Neuronal stem cell (in vitro differentiated cells): ENCODE measurements around the gene BAX.

Source experiments
- DNase-seq: peaks from one replicate; pipeline ENCODE4 v3.0.0-alpha.2; 2013; ENCODE audit warnings: low spot score
- H2AFZ ChIP-seq: one replicate; pipeline ENCODE4 v1.6.1; 2013; ENCODE audit warnings: mild to moderate bottlenecking, low read length, inconsistent platforms
- H2AK5ac ChIP-seq: 2 replicates; pipeline ENCODE4 v1.6.1; 2013; ENCODE audit warnings: low read depth, mild to moderate bottlenecking, inconsistent platforms, low read length, moderate library complexity, mixed read lengths
- H2BK120ac ChIP-seq: 2 replicates; pipeline ENCODE4 v1.6.1; 2013; ENCODE audit warnings: low read depth, mild to moderate bottlenecking, inconsistent platforms, low read length, moderate library complexity, mixed read lengths
- H2BK12ac ChIP-seq: one replicate; pipeline ENCODE4 v1.6.1; 2013; ENCODE audit warnings: low read length, inconsistent platforms
- H2BK15ac ChIP-seq: 2 replicates; pipeline ENCODE4 v1.6.1; 2013; ENCODE audit warnings: mild to moderate bottlenecking, low read length, inconsistent platforms, mixed read lengths
- H2BK5ac ChIP-seq: one replicate; pipeline ENCODE4 v1.6.1; 2013; ENCODE audit warnings: inconsistent platforms, mild to moderate bottlenecking, low read length, moderate library complexity
- H3K14ac ChIP-seq: one replicate; pipeline ENCODE4 v1.6.1; 2013; ENCODE audit warnings: low read length, inconsistent platforms
- H3K18ac ChIP-seq: 2 replicates; pipeline ENCODE4 v1.6.1; 2013; ENCODE audit warnings: low read length, inconsistent platforms
- H3K23ac ChIP-seq: 2 replicates; pipeline ENCODE4 v1.6.1; 2013; ENCODE audit warnings: low read depth, mild to moderate bottlenecking, mixed read lengths, low read length, inconsistent platforms; ENCODE audit not compliant: poor library complexity
- H3K27ac ChIP-seq: replicated peaks from 3 replicates; pipeline ENCODE4 v1.5.1; 2013; ENCODE audit warnings: low read length, inconsistent platforms
- H3K27me3 ChIP-seq, 3 experiments: 2 replicates each; pipeline ENCODE4 v1.6.1; 2013; ENCODE audit warnings: low read length in 3 of 3, mild to moderate bottlenecking in 2 of 3, inconsistent platforms in 1 of 3, low read depth in 1 of 3, mixed read lengths in 1 of 3, moderate library complexity in 1 of 3; ENCODE audit not compliant: control insufficient read depth in 3 of 3, insufficient read depth in 3 of 3
- H3K36me3 ChIP-seq, 2 donors: replicated peaks in 1 of 2; 2 replicates each; pipeline ENCODE4 v1.6.1; 2013; ENCODE audit warnings: low read length in 2 of 2; ENCODE audit not compliant: control insufficient read depth in 2 of 2, insufficient read depth in 2 of 2
- H3K4ac ChIP-seq: 2 replicates; pipeline ENCODE4 v1.6.1; 2013; ENCODE audit warnings: inconsistent platforms, mild to moderate bottlenecking, low read length, moderate library complexity
- H3K4me1 ChIP-seq, 2 donors: 1 replicate in 1 of 2; 2 replicates in 1 of 2; pipeline ENCODE4 v1.6.1; 2013; ENCODE audit warnings: low read length in 2 of 2, low read depth in 1 of 2; ENCODE audit not compliant: control insufficient read depth in 2 of 2, insufficient read depth in 1 of 2
- H3K4me2 ChIP-seq: one replicate; pipeline ENCODE4 v1.6.1; 2013; ENCODE audit warnings: mild to moderate bottlenecking, low read length, inconsistent platforms; ENCODE audit not compliant: insufficient read depth, poor library complexity, severe bottlenecking
- H3K4me3 ChIP-seq, 2 donors: 2 replicates each; pipeline ENCODE4 v1.5.1; 2013; ENCODE audit warnings: low read length in 2 of 2, mild to moderate bottlenecking in 2 of 2, inconsistent platforms in 1 of 2, moderate library complexity in 1 of 2
- H3K79me1 ChIP-seq: one replicate; pipeline ENCODE4 v1.6.1; 2013; ENCODE audit warnings: low read depth, mild to moderate bottlenecking, inconsistent platforms, low read length, moderate library complexity
- H3K9ac ChIP-seq: one replicate; pipeline ENCODE4 v1.6.1; 2013; ENCODE audit warnings: mild to moderate bottlenecking, low read depth, low read length, inconsistent platforms; ENCODE audit not compliant: poor library complexity
- H3K9me3 ChIP-seq, 2 donors: replicated peaks in 1 of 2; 2 replicates each; pipeline versions ENCODE3 to v1.6.1; 2013; ENCODE audit warnings: low read length in 2 of 2, mild to moderate bottlenecking in 2 of 2, inconsistent platforms in 1 of 2, low read depth in 1 of 2, mixed read lengths in 1 of 2, moderate library complexity in 1 of 2; ENCODE audit not compliant: control insufficient read depth in 2 of 2, insufficient read depth in 1 of 2
- H4K8ac ChIP-seq: one replicate; pipeline ENCODE4 v1.6.1; 2013; ENCODE audit warnings: low read depth, mild to moderate bottlenecking, inconsistent platforms, low read length, moderate library complexity
- H4K91ac ChIP-seq: one replicate; pipeline ENCODE4 v1.6.1; 2013; ENCODE audit warnings: low read length, low read depth, mild to moderate bottlenecking, inconsistent platforms; ENCODE audit not compliant: poor library complexity
- WGBS, 2 donors: extraction: QIAGEN DNeasy Blood & Tissue Kit; methylation state at CpG; one replicate each; pipeline ENCODE4 v1.1.7; 2013; ENCODE audit warnings: missing lambda C conversion rate in 2 of 2, mixed read lengths in 1 of 2; ENCODE audit not compliant: insufficient read length in 2 of 2, insufficient replicate concordance in 1 of 2; ENCODE audit errors: extremely low coverage in 2 of 2; 5-methylcytosine and 5-hydroxymethylcytosine counted together

The BAX gene

GRCh38 chr19:48938256-48938655, 16.4 kb upstream of the BAX start:
- H2BK15ac ChIP-seq: no peak overlapping the region
- no peak overlapping the region for H4K91ac ChIP-seq
- no peak overlapping the region for H3K4me2 ChIP-seq
- H2BK120ac ChIP-seq: no peak overlapping the region
- no peaks in the 10 kb centered on the region for H3K36me3 ChIP-seq
- no peak overlapping the region for H3K27ac ChIP-seq
- H3K23ac ChIP-seq: no peak overlapping the region
- H3K4me3 ChIP-seq: no peak overlapping the region
- H3K9ac ChIP-seq: no peak overlapping the region
- DNase-seq: no peak
- H3K14ac ChIP-seq: no peak overlapping the region
- H3K9me3 ChIP-seq: peaks cover 0 to 5% of the 10 kb centered on the region in 2 donors
- H3K18ac ChIP-seq: no peak overlapping the region
- H2AK5ac ChIP-seq: no peak overlapping the region
- H2BK12ac ChIP-seq: no peak overlapping the region
- H3K4ac ChIP-seq: no peak overlapping the region
- H3K27me3 ChIP-seq: peaks cover 0 to 1% (median under 1%) of the 10 kb centered on the region in 3 experiments
- H4K8ac ChIP-seq: no peak overlapping the region
- H2AFZ ChIP-seq: no peak overlapping the region
- no CpG with 5 or more reads among the region's 7 CpGs for WGBS, 2 donors
- H3K79me1 ChIP-seq: no peaks in the 10 kb centered on the region
- H2BK5ac ChIP-seq: no peak overlapping the region
- H3K4me1 ChIP-seq: peaks cover 3 to 6% of the 10 kb centered on the region in 2 donors

- DNase-seq: no peak
- H3K9ac ChIP-seq: no peak overlapping the region
- no peak overlapping the region for H3K4me3 ChIP-seq
- no peak overlapping the region for H3K4me2 ChIP-seq
- H3K4ac ChIP-seq: no peak overlapping the region
- H3K4me1 ChIP-seq: peaks cover 0 to 3% of the 10 kb centered on the region in 2 donors
- no peak overlapping the region for H2BK15ac ChIP-seq
- H3K79me1 ChIP-seq: no peaks in the 10 kb centered on the region
- no peak overlapping the region for H2BK120ac ChIP-seq
- H2AK5ac ChIP-seq: no peak overlapping the region
- no peaks in the 10 kb centered on the region for H3K36me3 ChIP-seq
- H3K27ac ChIP-seq: no peak overlapping the region
- H3K23ac ChIP-seq: no peak overlapping the region
- H4K8ac ChIP-seq: no peak overlapping the region
- no peak overlapping the region for H2BK5ac ChIP-seq
- H3K18ac ChIP-seq: no peak overlapping the region
- no peaks in the 10 kb centered on the region for H3K27me3 ChIP-seq
- peaks cover 0 to 5% of the 10 kb centered on the region in 2 donors for H3K9me3 ChIP-seq
- no CpG with 5 or more reads among the region's 5 CpGs for WGBS, 2 donors
- no peak overlapping the region for H2AFZ ChIP-seq
- no peak overlapping the region for H3K14ac ChIP-seq
- H2BK12ac ChIP-seq: no peak overlapping the region
- H4K91ac ChIP-seq: no peak overlapping the region
Observed at GRCh38 chr19:48940902-48941301, 13.8 kb upstream of the BAX start.

- peaks cover 5% of the 10 kb centered on the region in 2 donors for H3K9me3 ChIP-seq
- no peak overlapping the region for H2AK5ac ChIP-seq
- no peaks in the 10 kb centered on the region for H3K27me3 ChIP-seq
- no peaks in the 10 kb centered on the region for H3K79me1 ChIP-seq
- no peak overlapping the region for H3K27ac ChIP-seq
- H3K9ac ChIP-seq: no peak overlapping the region
- H3K18ac ChIP-seq: no peak overlapping the region
- no peak overlapping the region for H3K4ac ChIP-seq
- peaks cover 0 to 3% of the 10 kb centered on the region in 2 donors for H3K4me1 ChIP-seq
- no peak overlapping the region for H2AFZ ChIP-seq
- no peak overlapping the region for H2BK15ac ChIP-seq
- H4K8ac ChIP-seq: no peak overlapping the region
- H3K4me2 ChIP-seq: no peak overlapping the region
- DNase-seq: no peak
- H2BK5ac ChIP-seq: no peak overlapping the region
- no CpG with 5 or more reads among the region's 6 CpGs for WGBS, 2 donors
- no peak overlapping the region for H3K4me3 ChIP-seq
- no peak overlapping the region for H2BK120ac ChIP-seq
- H3K36me3 ChIP-seq: no peaks in the 10 kb centered on the region
- H4K91ac ChIP-seq: no peak overlapping the region
- no peak overlapping the region for H2BK12ac ChIP-seq
- no peak overlapping the region for H3K14ac ChIP-seq
- no peak overlapping the region for H3K23ac ChIP-seq
Observed at GRCh38 chr19:48943081-48943480, 11.6 kb upstream of the BAX start.

GRCh38 chr19:48945415-48945814, 9.3 kb upstream of the BAX start:
- Histone ChIP-seq H3K4me1 (peaks cover 0 to 3% of the 10 kb centered on the region in 2 donors), H3K27me3 (no peaks in the 10 kb centered on the region), H3K9ac (no peak overlapping the region), H3K9me3 (peaks cover 5% of the 10 kb centered on the region in 2 donors), H2AFZ (no peak overlapping the region), H2BK15ac (no peak overlapping the region), H3K4ac (no peak overlapping the region), H3K23ac (no peak overlapping the region), H3K4me2 (no peak overlapping the region), H3K4me3 (no peak overlapping the region), H3K14ac (no peak overlapping the region), H2BK5ac (no peak overlapping the region), H3K36me3 (no peaks in the 10 kb centered on the region), H3K27ac (no peak overlapping the region), H3K18ac (no peak overlapping the region), H4K8ac (no peak overlapping the region), H3K79me1 (no peaks in the 10 kb centered on the region), H4K91ac (no peak overlapping the region), H2AK5ac (no peak overlapping the region), H2BK120ac (no peak overlapping the region), H2BK12ac (no peak overlapping the region)
- no CpG with 5 or more reads among the region's 5 CpGs for WGBS, 2 donors
- DNase-seq: no peak
